RPMI8226 (cell line): Measurements from ENCODE around the gene STXBP2.

Experiments
- DNase-seq: peaks from one replicate; pipeline ENCODE4 v3.0.0-alpha.2; 2015

Gene STXBP2

DNA sequence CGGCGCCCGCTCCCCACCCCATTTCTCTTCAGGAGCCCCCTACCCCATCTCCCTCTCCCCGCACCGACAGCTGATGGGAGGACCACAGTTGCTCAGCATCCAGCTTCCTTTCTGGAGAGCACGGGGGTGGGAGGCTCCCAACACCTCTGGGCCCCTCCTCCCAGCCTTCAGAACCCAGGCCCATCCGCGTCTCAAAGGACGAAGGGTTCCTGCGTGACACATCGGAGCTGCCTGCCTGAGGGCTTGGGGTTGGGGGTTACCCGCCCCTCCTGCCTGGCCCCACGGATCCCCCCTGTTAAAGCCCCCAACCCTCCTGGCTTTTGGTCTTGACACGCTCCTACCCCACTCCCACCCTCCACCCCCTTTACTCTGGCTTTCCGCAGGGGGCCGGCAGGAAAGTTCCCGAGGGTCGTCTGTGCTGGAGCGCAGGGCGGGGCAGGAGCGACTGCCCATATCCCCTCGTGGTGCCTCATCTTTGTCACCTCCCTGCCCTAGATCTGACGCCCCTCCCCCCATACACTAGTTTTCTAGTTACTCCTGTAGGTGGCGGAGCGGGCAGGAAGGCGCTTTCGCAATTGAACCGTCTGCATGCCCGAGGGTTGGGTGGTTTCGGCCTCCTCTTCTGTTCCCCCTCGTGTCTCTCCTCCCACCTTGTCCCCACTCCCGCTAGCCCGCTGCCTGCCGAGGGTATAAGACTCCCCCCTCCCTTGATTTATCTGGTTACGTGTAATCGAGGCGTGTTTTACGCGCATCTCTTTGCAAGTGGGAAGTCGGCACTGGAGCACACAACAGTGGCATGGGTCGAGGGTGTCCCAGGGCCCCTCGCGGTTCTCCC lies 44.6 kb downstream of the STXBP2 start:
- peak; percentile 74 for DNase-seq

DNA sequence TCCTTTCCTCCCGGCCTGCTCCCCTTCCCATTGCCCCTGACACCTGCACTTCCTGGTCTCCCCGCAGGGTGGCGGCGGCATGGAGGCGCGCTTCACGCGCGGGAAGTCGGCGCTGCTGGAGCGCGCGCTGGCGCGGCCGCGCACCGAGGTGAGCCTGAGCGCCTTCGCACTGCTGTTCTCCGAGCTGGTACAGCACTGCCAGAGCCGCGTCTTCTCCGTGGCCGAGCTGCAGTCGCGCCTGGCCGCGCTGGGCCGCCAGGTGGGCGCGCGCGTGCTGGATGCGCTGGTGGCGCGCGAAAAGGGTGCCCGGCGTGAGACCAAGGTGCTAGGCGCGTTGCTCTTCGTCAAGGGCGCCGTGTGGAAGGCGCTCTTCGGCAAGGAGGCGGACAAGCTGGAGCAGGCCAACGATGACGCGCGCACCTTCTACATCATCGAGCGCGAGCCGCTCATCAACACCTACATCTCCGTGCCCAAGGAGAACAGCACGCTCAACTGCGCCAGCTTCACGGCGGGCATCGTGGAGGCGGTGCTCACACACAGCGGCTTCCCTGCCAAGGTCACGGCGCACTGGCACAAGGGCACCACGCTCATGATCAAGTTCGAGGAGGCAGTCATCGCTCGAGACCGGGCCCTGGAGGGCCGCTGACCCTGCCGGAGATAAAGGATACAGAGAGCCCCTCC lies 45.4 kb downstream of the STXBP2 start:
- DNase-seq: no peak

DNA sequence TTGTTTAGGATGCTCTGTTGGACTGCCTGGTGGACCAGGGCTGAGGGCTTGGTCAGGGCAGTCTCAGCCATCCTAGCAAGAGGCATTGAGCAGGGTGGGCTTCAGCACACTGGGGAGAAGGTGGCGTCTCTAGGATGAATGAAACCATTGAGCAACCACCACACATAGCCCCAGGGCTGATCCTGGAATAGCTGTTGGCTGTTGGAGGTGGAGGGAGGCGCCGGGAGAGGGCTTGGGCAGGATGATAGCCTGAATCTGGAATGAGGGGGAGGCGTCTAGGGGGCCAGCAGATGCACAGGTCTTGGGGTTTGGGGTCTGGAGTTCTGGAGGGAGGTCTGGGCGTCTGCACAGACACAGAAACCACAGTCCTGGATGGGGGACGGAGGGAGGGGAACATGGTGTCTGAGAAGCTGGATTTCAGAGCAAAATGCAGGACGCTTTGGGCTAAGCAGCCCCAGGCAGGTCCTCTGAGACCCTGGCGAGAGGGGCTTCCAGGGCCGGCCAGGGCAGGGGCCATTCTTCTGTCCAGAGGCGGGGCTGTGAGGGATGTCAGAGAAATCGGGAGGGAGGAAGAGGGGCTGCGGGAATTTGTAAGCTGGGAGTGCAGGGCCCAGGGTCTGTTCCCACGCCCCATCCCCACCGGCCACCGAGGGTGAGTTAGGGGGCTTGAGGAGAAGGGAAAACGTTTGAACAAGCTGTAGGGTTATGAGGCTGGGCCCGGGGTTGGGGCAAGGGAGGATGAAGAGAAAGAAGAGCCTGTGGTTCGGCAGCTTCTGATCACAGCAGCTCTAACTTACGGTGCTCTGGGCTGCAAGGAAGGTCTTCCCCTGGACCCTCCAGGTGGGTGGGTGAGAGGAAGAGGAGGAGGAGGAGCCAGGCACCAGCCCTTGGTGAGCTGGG lies 48.9 kb downstream of the STXBP2 start:
- no peak for DNase-seq

DNA sequence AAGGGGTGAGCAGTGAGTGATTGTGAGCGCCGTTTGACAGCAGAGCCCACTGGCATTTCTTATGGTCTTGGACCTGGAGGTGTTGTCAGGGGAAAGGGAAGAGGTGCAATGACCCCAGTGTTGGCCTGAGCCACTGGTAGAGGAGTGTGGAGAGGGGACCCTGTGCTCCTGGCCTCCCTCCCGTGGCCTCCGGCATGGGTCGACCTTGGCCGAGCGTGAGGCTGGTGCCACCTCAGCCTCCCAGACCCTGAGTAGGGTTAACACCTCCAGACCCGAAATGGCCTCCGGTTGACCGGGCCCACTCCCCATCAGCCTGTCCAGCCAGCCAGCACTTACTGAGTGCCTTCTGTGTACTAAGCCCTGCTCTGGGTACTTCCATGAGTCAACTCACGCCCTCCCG lies 50.3 kb downstream of the STXBP2 start:
- no peak for DNase-seq

DNA sequence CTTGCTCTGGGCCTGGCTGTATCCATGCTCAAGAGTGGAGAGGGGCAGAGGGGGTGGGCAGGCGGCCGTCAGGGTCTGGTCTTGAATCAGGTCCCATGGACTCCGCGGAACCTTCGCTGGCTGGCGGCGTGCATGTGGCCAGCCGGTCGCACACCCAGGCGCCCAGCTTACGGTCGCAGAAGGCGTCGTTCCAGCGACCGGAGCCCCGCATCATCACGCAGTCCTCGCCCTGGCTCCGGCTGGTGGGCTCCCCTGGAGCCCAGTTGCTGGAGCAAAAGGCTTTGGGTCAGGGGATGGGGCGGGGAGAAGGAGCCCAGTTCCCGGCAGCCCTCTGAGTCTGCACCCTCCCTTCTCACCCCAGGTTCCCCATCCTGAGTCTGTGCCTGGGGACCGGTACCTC lies 52.3 kb downstream of the STXBP2 start:
- no peak for DNase-seq

DNA sequence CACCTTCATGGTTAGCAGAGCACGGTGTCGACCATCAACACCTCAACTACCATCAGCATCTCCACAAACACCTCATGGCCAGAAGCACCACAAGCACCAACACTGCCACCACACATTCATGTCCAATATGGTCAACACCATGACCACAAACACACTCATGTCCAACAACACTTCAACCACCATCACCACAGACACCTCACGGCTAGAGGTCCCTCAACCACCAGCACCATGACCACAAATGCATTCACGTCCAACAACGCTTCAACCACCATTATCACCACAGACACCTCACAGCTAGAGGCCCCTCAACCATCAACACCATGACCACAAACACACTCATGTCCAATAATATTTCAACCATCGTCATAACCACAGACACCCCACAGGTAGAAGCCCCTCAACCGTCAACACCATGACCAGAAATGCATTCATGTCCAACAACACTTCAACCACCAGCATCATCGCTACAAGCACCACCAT lies 53.9 kb downstream of the STXBP2 start:
- DNase-seq: no peak

DNA sequence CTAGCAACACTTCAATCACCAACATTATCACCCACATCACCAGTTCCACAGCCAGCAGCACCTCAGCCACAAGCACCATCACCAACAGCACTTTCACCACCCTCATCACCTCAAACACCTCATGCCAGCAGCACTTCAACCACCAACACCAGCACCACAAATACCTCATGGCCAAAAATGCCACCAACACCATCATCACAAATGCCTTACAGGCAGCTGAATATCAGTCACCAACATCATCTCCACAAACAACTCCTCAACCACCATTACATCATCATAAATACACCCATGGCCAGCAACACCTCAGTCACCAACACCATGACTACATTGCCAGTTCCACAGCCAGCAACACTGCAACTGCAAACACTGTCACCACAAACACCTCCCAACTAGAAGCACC lies 54.6 kb downstream of the STXBP2 start:
- DNase-seq: no peak

DNA sequence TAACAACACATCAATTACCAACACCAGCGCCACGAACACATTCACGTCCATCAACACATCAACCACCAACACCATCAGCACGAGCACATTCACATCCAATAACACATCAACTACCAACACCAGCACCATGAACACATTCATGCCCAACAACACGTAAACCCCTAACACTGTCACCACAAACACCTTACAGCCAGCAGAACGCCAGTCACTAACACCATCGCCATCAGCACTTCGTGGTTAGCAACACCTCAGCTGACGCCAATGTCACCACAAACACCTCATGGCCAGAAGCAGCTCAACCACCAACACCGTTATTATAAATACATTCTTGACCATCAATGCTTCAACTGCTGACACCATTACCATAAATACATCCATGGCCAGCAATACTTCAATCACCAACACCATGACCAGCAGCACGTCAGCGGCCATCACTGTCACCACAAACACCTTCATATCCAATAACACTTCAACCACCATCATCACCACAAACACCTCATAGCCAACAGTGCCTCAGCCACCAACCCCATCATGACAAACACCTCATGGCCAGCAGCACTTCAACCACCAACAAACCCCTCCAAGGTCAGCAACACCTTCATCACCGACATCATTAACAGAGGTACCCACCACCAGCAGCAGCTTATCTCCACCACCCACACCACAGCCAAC lies 55.6 kb downstream of the STXBP2 start:
- DNase-seq: no peak

DNA sequence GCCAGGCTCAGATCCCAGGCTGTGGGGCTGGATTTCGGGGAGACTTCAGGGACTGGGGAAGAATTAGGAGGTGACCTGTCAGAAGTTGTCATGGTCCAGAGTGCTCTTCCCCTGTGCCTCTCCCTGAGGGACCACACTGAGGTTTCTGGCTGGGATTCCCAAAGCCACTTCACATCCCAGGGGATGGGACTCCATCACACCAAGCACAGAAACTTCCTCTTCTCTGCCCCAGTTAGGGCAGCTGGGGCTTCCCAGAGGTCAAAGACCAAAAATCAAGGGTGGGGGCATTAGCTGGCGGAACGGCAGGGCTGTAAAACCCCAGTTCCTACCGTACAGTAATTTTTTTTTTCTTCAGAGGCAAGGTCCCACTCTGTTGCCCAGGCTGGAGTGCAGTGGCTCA lies 57.6 kb downstream of the STXBP2 start:
- DNase-seq: no peak
